ENCODE data around the gene ATP10D. TPM values are rescaled to one million over a fixed set of nuclear protein-coding genes. Genes with fewer than 3 reads are reported as not detected.

Gene ATP10D
- total RNA-seq, 1 donor from 2014 or later = 12.9 TPM

- Mint-ChIP-seq H3K27ac (ENCODE audit: unreplicated experiment) (no peak overlapping the region), H3K36me3 (ENCODE audit: unreplicated experiment) (peaks cover 19% of the 10 kb centered on the region), H3K4me3 (ENCODE audit: unreplicated experiment) (no peak overlapping the region)
Observed at GRCh38 chr4:47590325-47590724, 105.2 kb downstream of the ATP10D start.

GRCh38 chr4:47597696-47598095, 112.6 kb downstream of the ATP10D start:
- Mint-ChIP-seq H3K27me3 (ENCODE audit: unreplicated experiment) (no peaks in the 10 kb centered on the region), H3K36me3 (ENCODE audit: unreplicated experiment) (no peaks in the 10 kb centered on the region), H3K9me3 (ENCODE audit: unreplicated experiment) (no peaks in the 10 kb centered on the region), H3K4me3 (ENCODE audit: unreplicated experiment) (no peak overlapping the region), H3K4me1 (ENCODE audit: low read depth, unreplicated experiment) (no peaks in the 10 kb centered on the region), H3K27ac (ENCODE audit: unreplicated experiment) (no peak overlapping the region)
- TF ChIP-seq CTCF (IDR thresholded peaks at IDR 0.05; ENCODE audit: partially characterized antibody, unreplicated experiment) = no peak
- no peak for DNase-seq

More at GRCh38 chr4:47590325-47590724, 105.2 kb downstream of the ATP10D start:
- H3K4me1 Mint-ChIP-seq (ENCODE audit: low read depth, unreplicated experiment) = no peaks in the 10 kb centered on the region
- DNase-seq = no peak
- no peak for TF ChIP-seq CTCF (IDR thresholded peaks at IDR 0.05; ENCODE audit: partially characterized antibody, unreplicated experiment)
- H3K27me3 Mint-ChIP-seq (ENCODE audit: unreplicated experiment) = peaks cover 2% of the 10 kb centered on the region
- H3K9me3 Mint-ChIP-seq (ENCODE audit: unreplicated experiment) = no peaks in the 10 kb centered on the region

DNA sequence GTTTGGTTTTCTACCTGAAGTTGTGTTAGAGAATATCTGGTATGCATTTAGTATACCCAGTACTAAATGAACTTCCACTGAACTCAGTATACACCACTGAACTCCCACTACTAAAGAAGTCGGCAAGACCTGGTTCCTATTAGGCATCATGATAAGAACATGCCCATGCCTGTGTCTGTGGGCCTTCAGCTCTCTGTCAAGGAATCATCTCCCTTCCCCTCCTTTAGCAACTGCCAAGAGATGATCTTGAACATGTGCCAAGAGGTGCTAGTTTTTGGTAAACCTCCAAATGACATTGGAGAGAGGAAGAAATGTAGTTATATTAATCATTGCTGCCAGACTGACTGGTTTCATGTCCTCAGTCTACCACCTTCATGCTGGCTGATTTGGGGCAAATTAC, 113.2 kb downstream of the ATP10D start:
- TF ChIP-seq CTCF (IDR thresholded peaks at IDR 0.05; ENCODE audit: partially characterized antibody, unreplicated experiment) = no peak
- no peaks in the 10 kb centered on the region for H3K4me1 Mint-ChIP-seq (ENCODE audit: low read depth, unreplicated experiment)
- no peak overlapping the region for H3K4me3 Mint-ChIP-seq (ENCODE audit: unreplicated experiment)
- H3K36me3 Mint-ChIP-seq (ENCODE audit: unreplicated experiment) = no peaks in the 10 kb centered on the region
- no peak for DNase-seq
- no peaks in the 10 kb centered on the region for H3K27me3 Mint-ChIP-seq (ENCODE audit: unreplicated experiment)
- no peak overlapping the region for H3K27ac Mint-ChIP-seq (ENCODE audit: unreplicated experiment)
- H3K9me3 Mint-ChIP-seq (ENCODE audit: unreplicated experiment) = no peaks in the 10 kb centered on the region

DNA sequence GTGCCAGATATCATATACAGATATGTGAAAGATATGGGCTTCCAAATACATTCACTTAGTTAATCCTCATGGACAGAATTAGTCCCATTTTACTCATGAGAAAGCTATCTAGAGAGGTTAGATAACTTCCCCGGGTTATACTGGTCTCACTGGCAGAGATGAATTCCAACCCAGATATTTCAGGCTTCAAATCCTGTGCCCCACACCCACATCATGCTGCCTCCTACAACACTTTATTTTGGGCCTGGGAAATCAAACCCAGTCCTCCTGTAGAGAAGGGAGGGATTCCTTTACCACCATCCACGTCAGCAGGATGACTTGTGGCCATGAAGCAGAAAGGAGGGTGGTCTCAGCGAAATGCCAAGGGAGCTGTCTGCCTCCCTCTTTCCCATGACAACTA, 113.8 kb downstream of the ATP10D start:
- Mint-ChIP-seq H3K27me3 (ENCODE audit: unreplicated experiment) (no peaks in the 10 kb centered on the region), H3K4me3 (ENCODE audit: unreplicated experiment) (no peak overlapping the region), H3K9me3 (ENCODE audit: unreplicated experiment) (no peaks in the 10 kb centered on the region), H3K4me1 (ENCODE audit: low read depth, unreplicated experiment) (no peaks in the 10 kb centered on the region), H3K36me3 (ENCODE audit: unreplicated experiment) (no peaks in the 10 kb centered on the region), H3K27ac (ENCODE audit: unreplicated experiment) (no peak overlapping the region)
- no peak for TF ChIP-seq CTCF (IDR thresholded peaks at IDR 0.05; ENCODE audit: partially characterized antibody, unreplicated experiment)
- DNase-seq = no peak

DNA sequence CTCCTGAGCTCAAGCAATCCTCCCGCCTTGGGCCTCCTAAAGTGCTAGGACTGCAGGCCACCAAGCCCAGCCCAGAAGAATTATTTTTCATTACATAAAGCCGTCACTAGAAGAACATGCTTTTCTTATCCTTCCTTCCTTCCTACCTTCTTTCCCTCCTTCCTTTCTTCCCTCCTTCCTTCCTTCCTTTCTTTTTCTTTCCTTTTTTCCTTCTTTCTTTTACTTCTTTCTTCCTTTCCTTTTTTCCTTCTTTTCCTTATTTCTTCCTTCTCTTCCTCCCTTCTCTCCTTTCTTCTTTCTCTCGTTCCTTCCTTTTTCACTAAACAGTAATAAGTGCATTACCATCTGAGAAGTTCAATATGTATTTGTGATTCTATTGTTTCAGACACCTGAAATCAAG, 121.4 kb downstream of the ATP10D start:
- Mint-ChIP-seq H3K4me1 (ENCODE audit: low read depth, unreplicated experiment) (no peaks in the 10 kb centered on the region), H3K9me3 (ENCODE audit: unreplicated experiment) (no peaks in the 10 kb centered on the region), H3K27me3 (ENCODE audit: unreplicated experiment) (no peaks in the 10 kb centered on the region), H3K27ac (ENCODE audit: unreplicated experiment) (no peak overlapping the region), H3K4me3 (ENCODE audit: unreplicated experiment) (no peak overlapping the region), H3K36me3 (ENCODE audit: unreplicated experiment) (no peaks in the 10 kb centered on the region)
- TF ChIP-seq CTCF (IDR thresholded peaks at IDR 0.05; ENCODE audit: partially characterized antibody, unreplicated experiment) = no peak
- no peak for DNase-seq
